Adipocyte (in vitro differentiated cells): ENCODE measurements around the gene ENKD1.
A peak's percentile ranks its signal among the peaks of the same experiment; 100 is the strongest.

Source experiments
- DNase-seq: peaks from one replicate; pipeline ENCODE4 v3.0.0-alpha.2; 2015; ENCODE audit warnings: low read depth
- H3K27me3 ChIP-seq: replicated peaks from 2 replicates; pipeline ENCODE4 v1.7.0; 2013; ENCODE audit warnings: mild to moderate bottlenecking, low read length, moderate library complexity; ENCODE audit not compliant: control insufficient read depth, insufficient read depth
- H3K36me3 ChIP-seq: 2 replicates; pipeline ENCODE4 v1.7.0; 2013; ENCODE audit warnings: low read length, mild to moderate bottlenecking, moderate library complexity; ENCODE audit not compliant: control insufficient read depth, insufficient read depth, severe bottlenecking
- H3K4me1 ChIP-seq: 2 replicates; pipeline ENCODE4 v1.7.0; 2013; ENCODE audit warnings: mild to moderate bottlenecking, low read length, moderate library complexity; ENCODE audit not compliant: control insufficient read depth, insufficient read depth
- H3K4me3 ChIP-seq: 2 replicates; pipeline ENCODE4 v1.7.0; 2013; ENCODE audit warnings: mild to moderate bottlenecking, low read length, moderate library complexity
- H3K9ac ChIP-seq: 2 replicates; pipeline ENCODE4 v1.7.0; 2013; ENCODE audit warnings: mild to moderate bottlenecking, low read length, moderate library complexity
- H3K9me3 ChIP-seq: 2 replicates; pipeline ENCODE4 v1.7.0; 2013; ENCODE audit warnings: mild to moderate bottlenecking, low read length, moderate library complexity; ENCODE audit not compliant: control insufficient read depth

ENKD1 gene

GRCh38 chr16:67647111-67647651, 19.4 kb downstream of the ENKD1 start:
- Histone ChIP-seq H3K4me1 (peaks cover 3% of the 10 kb centered on the region), H3K27me3 (peaks cover 59% of the 10 kb centered on the region), H3K9ac (no peak overlapping the region), H3K36me3 (no peaks in the 10 kb centered on the region), H3K9me3 (no peaks in the 10 kb centered on the region), H3K4me3 (no peak overlapping the region)
- DNase-seq: no peak

GRCh38 chr16:67645397-67646121, 21.0 kb downstream of the ENKD1 start:
- Histone ChIP-seq H3K4me1 (peaks cover 10% of the 10 kb centered on the region), H3K9me3 (no peaks in the 10 kb centered on the region), H3K4me3 (no peak overlapping the region), H3K36me3 (no peaks in the 10 kb centered on the region), H3K9ac (no peak overlapping the region), H3K27me3 (peaks cover 46% of the 10 kb centered on the region)
- no peak for DNase-seq

- Histone ChIP-seq H3K9me3 (no peaks in the 10 kb centered on the region), H3K27me3 (peaks cover 34% of the 10 kb centered on the region), H3K36me3 (peaks cover 1% of the 10 kb centered on the region), H3K4me1 (peaks cover 10% of the 10 kb centered on the region), H3K4me3 (no peak overlapping the region), H3K9ac (no peak overlapping the region)
- no peak for DNase-seq
Measured at GRCh38 chr16:67644038-67644437, 22.5 kb downstream of the ENKD1 start.

GRCh38 chr16:67641779-67642708, 24.5 kb downstream of the ENKD1 start:
- no peak overlapping the region for H3K4me3 ChIP-seq
- H3K9ac ChIP-seq: no peak overlapping the region
- DNase-seq: peak; percentile 29
- H3K9me3 ChIP-seq: no peaks in the 10 kb centered on the region
- H3K27me3 ChIP-seq: peaks cover 22% of the 10 kb centered on the region
- H3K4me1 ChIP-seq: peaks cover 10% of the 10 kb centered on the region
- H3K36me3 ChIP-seq: peaks cover 21% of the 10 kb centered on the region

- Histone ChIP-seq H3K36me3 (peaks cover 45% of the 10 kb centered on the region), H3K4me1 (peaks cover 13% of the 10 kb centered on the region), H3K9ac (no peak overlapping the region), H3K4me3 (no peak overlapping the region), H3K27me3 (no peaks in the 10 kb centered on the region), H3K9me3 (no peaks in the 10 kb centered on the region)
- no peak for DNase-seq
Measured at GRCh38 chr16:67637625-67638024, 28.9 kb downstream of the ENKD1 start.

- Histone ChIP-seq H3K36me3 (peaks cover 45% of the 10 kb centered on the region), H3K4me1 (peaks cover 10% of the 10 kb centered on the region), H3K9me3 (no peaks in the 10 kb centered on the region), H3K27me3 (no peaks in the 10 kb centered on the region), H3K4me3 (no peak overlapping the region), H3K9ac (no peak overlapping the region)
- no peak for DNase-seq
Measured at GRCh38 chr16:67636713-67637112, 29.8 kb downstream of the ENKD1 start.

GRCh38 chr16:67632415-67633172, 34.0 kb downstream of the ENKD1 start:
- Histone ChIP-seq H3K4me1 (peaks cover 7% of the 10 kb centered on the region), H3K4me3 (no peak overlapping the region), H3K27me3 (no peaks in the 10 kb centered on the region), H3K9me3 (no peaks in the 10 kb centered on the region), H3K36me3 (peaks cover 51% of the 10 kb centered on the region), H3K9ac (no peak overlapping the region)
- peak; percentile 84 for DNase-seq

- Histone ChIP-seq H3K9me3 (no peaks in the 10 kb centered on the region), H3K27me3 (no peaks in the 10 kb centered on the region), H3K4me1 (peaks cover 7% of the 10 kb centered on the region), H3K36me3 (peaks cover 48% of the 10 kb centered on the region), H3K4me3 (no peak overlapping the region), H3K9ac (no peak overlapping the region)
- no peak for DNase-seq
Measured at GRCh38 chr16:67628216-67628615, 38.3 kb downstream of the ENKD1 start.

GRCh38 chr16:67613808-67614207, 52.7 kb downstream of the ENKD1 start:
- peaks cover 29% of the 10 kb centered on the region for H3K36me3 ChIP-seq
- no peak for DNase-seq
- no peaks in the 10 kb centered on the region for H3K4me1 ChIP-seq

More at GRCh38 chr16:67613808-67614207, 52.7 kb downstream of the ENKD1 start:
- no peak overlapping the region for H3K4me3 ChIP-seq
- no peaks in the 10 kb centered on the region for H3K27me3 ChIP-seq
- no peaks in the 10 kb centered on the region for H3K9me3 ChIP-seq
- H3K9ac ChIP-seq: no peak overlapping the region
